Measurements from ENCODE around the gene TBL1XR1.

TBL1XR1 gene

DNA sequence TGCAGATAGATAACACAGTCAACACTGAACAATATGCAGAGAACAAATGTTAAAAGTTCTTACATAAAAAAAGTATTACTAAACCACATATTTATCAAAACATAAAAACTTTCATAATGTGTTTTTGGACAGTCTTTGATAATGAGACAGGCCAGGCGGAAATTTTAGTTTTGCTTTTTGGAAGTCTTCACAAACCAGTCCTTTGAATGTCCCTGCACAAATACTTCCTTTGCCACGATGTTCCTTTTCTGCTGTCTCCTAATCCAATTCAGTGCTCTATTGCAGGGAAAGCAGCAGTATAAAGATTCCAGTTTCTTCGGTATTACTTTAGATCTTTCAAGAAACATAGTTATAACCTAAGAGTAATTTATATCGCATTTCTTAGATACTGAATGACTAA, 135.9 kb downstream of the TBL1XR1 start:
- DNase-seq (ENCODE audit: low read depth): no peak

- DNase-seq (ENCODE audit: low read depth): no peak
Measured at GRCh38 chr3:177060492-177060891, 136.8 kb downstream of the TBL1XR1 start.

DNA sequence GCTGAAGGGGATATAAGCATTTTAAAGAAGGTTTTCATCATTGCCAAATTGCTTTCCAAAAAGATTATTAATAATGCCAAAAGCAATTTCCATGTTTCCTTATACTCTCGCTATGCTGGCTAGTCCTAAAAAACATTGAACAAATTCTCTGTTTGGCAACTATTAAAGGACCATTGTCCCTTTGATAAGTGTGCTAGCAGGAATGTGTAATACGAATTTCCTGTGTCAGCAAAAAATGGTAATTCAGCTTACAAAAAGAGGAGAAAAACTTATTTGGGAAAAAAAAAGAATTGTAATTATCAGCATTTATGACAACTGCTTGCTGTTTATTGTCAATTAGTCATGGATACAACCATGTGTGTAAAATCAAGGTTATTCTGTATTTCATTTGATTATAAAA, 138.6 kb downstream of the TBL1XR1 start:
- DNase-seq (ENCODE audit: low read depth): no peak

DNA sequence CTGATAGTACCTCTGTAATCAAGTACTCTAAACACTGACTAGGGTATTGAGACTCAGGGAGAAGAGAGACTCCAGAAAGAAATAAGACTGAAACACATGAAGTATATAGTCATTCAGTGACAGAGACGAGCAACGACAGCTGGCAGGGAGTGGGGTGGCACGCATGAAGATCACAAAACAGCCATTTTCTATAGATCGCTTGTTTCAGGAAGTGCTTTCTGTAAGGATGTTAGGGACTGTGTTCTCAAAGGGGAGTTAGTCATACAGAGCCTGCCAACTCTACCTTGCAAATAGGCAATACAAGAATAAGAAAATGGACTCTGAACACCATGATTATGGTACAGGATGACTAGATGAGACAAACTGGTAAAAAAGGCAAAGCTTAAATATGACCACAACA, 139.5 kb downstream of the TBL1XR1 start:
- peak; percentile 32 for DNase-seq (ENCODE audit: low read depth)

GRCh38 chr3:177056927-177057326, 140.4 kb downstream of the TBL1XR1 start:
- DNase-seq (ENCODE audit: low read depth): no peak

GRCh38 chr3:177055605-177056571, 141.4 kb downstream of the TBL1XR1 start:
- DNase-seq (ENCODE audit: low read depth): no peak

- DNase-seq (ENCODE audit: low read depth): no peak
Measured at GRCh38 chr3:177053107-177053506, 144.2 kb downstream of the TBL1XR1 start.

DNA sequence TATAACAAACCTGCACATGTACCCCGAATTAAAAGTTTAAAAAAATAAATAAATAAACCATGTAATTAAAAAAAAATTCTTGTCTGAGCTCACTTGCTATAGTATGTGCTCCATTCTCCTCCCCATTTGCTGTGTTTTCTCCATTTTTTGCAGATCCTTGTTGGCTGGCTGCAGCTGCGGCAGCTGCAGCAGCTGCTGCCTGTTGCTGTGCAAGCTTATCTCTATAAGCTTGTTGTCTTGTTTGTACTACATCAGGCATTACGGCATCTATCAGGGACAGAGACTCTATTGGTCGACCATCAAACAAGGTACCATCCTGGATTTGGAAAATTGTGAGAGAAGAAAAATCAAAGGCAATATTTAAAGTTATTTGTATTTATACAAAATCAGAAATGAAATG, 145.9 kb downstream of the TBL1XR1 start:
- no peak for DNase-seq (ENCODE audit: low read depth)

- no peak for DNase-seq (ENCODE audit: low read depth)
Measured at GRCh38 chr3:177050501-177051237, 146.6 kb downstream of the TBL1XR1 start.

- DNase-seq (ENCODE audit: low read depth): no peak
Measured at GRCh38 chr3:177045767-177046166, 151.5 kb downstream of the TBL1XR1 start.

DNA sequence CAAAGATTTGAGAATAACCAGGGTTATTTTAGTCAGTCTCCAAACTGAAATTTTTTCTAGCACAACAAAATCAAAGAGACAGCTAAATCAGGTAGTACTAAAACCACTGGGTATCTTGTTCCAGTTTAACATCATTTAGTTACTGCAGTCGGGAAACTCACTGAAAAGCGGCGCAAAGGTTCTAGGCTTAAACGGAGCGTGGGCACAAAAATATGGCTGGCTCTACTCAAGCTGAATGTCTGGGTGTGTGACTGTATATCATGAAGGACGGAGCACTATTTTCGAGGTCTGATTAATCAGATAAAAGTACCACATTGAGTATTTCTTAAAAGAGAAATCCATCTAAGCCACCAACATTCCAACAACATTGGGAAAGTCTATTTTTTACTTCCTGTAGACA, 152.1 kb downstream of the TBL1XR1 start:
- no peak for DNase-seq (ENCODE audit: low read depth)

GRCh38 chr3:177041730-177042551, 155.3 kb downstream of the TBL1XR1 start:
- DNase-seq (ENCODE audit: low read depth): no peak

GRCh38 chr3:177041021-177041729, 156.1 kb downstream of the TBL1XR1 start:
- DNase-seq (ENCODE audit: low read depth): no peak

DNA sequence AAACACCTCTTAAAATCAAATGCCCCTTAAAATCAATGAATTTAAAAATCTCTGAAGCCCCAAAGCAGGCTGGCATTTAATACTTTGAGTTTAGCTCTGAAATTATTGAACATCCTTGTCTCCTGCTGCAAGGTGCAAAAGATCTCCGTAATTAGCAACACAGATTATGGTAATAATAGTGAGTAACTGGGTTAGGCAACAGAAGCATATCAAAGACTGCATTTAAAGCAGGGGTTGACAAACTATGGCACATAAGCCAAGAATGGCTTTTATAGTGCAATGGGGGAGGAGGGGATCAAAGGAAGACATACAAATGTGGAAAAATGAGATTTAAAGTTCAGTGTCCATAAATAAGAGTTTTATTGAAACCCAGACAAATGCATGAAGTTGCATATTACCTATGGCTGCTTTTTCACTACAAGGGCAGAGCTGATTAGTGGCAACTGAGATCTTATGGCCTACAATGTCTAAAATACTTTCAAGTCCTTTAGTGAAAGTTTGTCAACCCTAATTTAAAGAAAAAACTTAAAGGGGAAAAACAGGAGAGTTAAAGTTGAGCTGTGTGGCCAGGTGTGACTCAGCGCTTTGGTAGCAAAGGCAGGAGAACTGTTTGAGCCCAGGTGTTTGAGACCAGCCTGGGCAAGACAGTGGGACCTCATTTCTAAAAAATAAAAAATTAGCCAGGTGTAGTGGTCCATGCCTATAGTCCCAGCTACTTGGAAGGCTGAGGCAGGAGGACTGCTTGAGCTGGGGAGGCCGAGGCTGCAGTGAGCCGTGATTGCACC, 157.6 kb downstream of the TBL1XR1 start:
- DNase-seq (ENCODE audit: low read depth): no peak

DNA sequence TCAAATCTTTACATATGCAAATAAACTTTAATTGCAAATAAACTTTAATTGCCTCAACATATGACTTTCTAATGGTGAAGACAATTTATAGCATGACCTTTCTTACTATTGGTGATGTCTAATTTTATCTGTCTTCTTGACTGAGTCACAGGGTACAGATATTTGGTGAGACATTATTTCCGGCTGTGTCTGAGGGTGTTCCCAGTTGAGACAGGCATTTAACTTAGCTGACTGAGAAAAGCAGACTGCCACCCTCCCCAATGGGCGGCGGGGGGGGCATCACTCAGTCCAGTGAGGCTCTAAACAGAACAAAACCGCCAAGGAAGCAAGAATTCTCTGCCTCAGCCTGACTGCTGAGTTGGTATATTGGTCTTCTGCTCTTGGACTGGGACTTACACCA, 160.0 kb downstream of the TBL1XR1 start:
- DNase-seq (ENCODE audit: low read depth): no peak

GRCh38 chr3:177035676-177036075, 161.6 kb downstream of the TBL1XR1 start:
- no peak for DNase-seq (ENCODE audit: low read depth)

- no peak for DNase-seq (ENCODE audit: low read depth)
Measured at GRCh38 chr3:177034832-177035475, 162.3 kb downstream of the TBL1XR1 start.

- no peak for DNase-seq (ENCODE audit: low read depth)
Measured at GRCh38 chr3:177026505-177027277, 170.6 kb downstream of the TBL1XR1 start.

DNA sequence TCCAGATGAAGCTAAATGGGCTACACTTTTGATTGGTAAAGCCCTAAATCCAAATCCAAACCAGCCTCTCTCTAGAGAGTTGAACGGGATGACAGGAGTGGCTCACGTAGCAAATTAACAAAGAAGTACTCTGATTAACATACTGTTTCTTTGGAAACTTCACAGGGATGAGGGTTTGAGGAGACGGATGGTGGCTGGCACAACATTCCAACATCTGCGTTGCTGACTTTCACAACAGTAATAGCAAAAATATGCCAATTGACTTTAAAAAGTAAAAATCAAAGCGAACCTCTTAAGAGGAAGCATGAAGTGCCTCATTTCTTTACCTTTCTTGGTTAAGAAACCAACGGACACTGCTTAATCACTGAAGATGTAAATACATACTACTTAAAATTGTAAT, 181.4 kb downstream of the TBL1XR1 start:
- no peak for DNase-seq (ENCODE audit: low read depth)

Measured in activated T-cell treated with anti-CD3 and anti-CD28 coated beads for 24 hours (primary cell).